Colonic mucosa (tissue), 4 donors: ENCODE data around the gene IDI1. TPM values are rescaled to one million over a fixed set of nuclear protein-coding genes. Genes with fewer than 3 reads are reported as not detected.
"Not testable (repeated sequence)": the region's sequence is repeated elsewhere in the genome, so short reads cannot be mapped to it uniquely, and the experiment has no call there.

Source experiments
- DNase-seq: peaks from one replicate; pipeline ENCODE4 v3.0.0-alpha.2; 2020
- H3K27ac ChIP-seq: fragments of 200-600 bp; one replicate; pipeline ENCODE4 v1.8.0; 2021
- H3K27me3 ChIP-seq: fragments of 200-600 bp; one replicate; pipeline ENCODE4 v1.8.0; 2021
- H3K36me3 ChIP-seq: fragments of 200-600 bp; one replicate; pipeline ENCODE4 v1.8.0; 2021
- H3K4me1 ChIP-seq: fragments of 200-600 bp; one replicate; pipeline ENCODE4 v1.8.0; 2021; ENCODE audit warnings: mild to moderate bottlenecking
- H3K4me3 ChIP-seq: fragments of 200-600 bp; one replicate; pipeline ENCODE4 v1.8.0; 2021
- H3K9ac ChIP-seq, 2 donors: one replicate each; pipeline ENCODE4 v1.7.0; 2013; ENCODE audit warnings: control low read depth in 2 of 2, low read depth in 2 of 2, low read length in 2 of 2
- H3K9me3 ChIP-seq: fragments of 200-600 bp; one replicate; pipeline ENCODE4 v1.8.0; 2021
- CTCF ChIP-seq: fragments of 200-600 bp; IDR thresholded peaks from one replicate; pipeline ENCODE4 v1.8.0; 2022; ENCODE audit warnings: antibody characterized with exemption, mild to moderate bottlenecking
- intact Hi-C: fragments of 100-400 bp; cut with DNase I; formaldehyde crosslinking; loops from one replicate; pipeline ENCODE4 v1.14.1; 2022
- total RNA-seq, 2 donors: library from RNA; stranded (reverse); fragmentation: NEBNext Ultra II Directional in 1 of 2; extraction: Animal tissue kit (Norgen Biotek cat#: 25700) in 1 of 2; gene quantifications; one replicate each; pipeline ENCODE4 v1.2.1, GENCODE V29; 2021
- donor health status: healthy.
- donor health status: DM: no; HTN: no; CAD: no.
- donor health status: DM: no; HTN: no; CAD: no.

The IDI1 gene
- total RNA-seq, 2 donors from 2014 or later = 41.3 to 142 TPM

DNA sequence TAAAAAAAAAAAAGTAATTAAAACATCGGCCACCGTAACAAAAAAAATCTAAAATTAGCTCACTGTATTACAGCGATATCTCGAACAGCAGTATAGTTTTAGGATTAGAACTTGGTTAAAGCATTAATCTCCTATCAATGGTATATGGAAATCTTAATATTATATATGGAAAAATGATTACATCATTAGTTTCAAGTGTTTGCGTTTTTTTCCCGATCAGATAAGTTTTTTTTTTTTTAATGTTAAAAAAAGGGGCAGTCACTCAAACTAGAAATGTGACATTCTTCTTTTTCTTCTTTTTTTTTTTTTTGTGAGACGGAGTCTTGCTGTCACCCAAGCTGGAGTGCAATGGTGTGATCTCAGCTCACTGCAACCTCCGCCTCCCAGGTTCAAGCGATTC lies 7.4 kb downstream of the IDI1 start:
- intact Hi-C loops = no loop called here
- peaks cover 9% of the 10 kb centered on the region for H3K36me3 ChIP-seq
- no peaks in the 10 kb centered on the region for H3K4me1 ChIP-seq
- no peak for TF ChIP-seq CTCF
- H3K9me3 ChIP-seq = no peaks in the 10 kb centered on the region
- no peak for DNase-seq
- H3K9ac ChIP-seq = no peak overlapping the region
- H3K27me3 ChIP-seq = no peaks in the 10 kb centered on the region
- no peak overlapping the region for H3K27ac ChIP-seq
- no peak overlapping the region for H3K4me3 ChIP-seq

DNA sequence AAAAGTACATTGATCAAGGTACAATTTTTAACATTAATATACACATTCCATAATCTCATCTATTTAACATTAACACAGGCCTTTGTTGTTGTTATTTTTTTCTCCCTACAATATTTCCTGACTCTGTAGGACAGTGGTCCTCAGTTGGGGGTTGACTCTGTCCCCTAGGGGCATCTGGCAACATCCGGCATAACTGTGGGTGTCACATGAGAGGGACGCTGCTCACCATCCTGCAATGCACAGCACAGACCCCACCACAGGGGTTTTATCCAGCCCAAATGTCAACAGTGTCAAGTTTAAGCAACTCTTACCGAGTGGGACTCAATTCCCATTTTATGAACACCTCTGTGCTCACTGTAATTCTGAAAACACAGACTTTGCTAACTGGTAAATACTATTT lies 8.8 kb downstream of the IDI1 start:
- H3K4me3 ChIP-seq = no peak overlapping the region
- H3K9ac ChIP-seq = no peak overlapping the region
- intact Hi-C loops = no loop called here
- no peaks in the 10 kb centered on the region for H3K4me1 ChIP-seq
- H3K27me3 ChIP-seq = no peaks in the 10 kb centered on the region
- no peak overlapping the region for H3K27ac ChIP-seq
- TF ChIP-seq CTCF = no peak
- no peaks in the 10 kb centered on the region for H3K9me3 ChIP-seq
- DNase-seq = no peak
- peaks cover 9% of the 10 kb centered on the region for H3K36me3 ChIP-seq

DNA sequence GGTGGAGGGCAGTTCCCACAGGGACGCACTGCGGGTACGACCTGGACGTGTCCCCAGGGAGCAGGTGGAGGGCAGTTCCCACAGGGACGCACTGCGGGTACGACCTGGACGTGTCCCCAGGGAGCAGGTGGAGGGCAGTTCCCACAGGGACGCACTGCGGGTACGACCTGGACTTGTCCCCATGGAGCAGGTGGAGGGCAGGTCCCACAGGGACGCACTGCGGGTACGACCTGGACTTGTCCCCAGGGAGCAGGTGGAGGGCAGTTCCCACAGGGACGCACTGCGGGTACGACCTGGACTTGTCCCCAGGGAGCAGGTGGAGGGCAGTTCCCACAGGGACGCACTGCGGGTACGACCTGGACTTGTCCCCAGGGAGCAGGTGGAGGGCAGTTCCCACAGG lies 10.2 kb downstream of the IDI1 start:
- intact Hi-C loops, H3K27me3 ChIP-seq, H3K9me3 ChIP-seq, H3K9ac ChIP-seq, H3K27ac ChIP-seq, H3K36me3 ChIP-seq, DNase-seq, H3K4me1 ChIP-seq, H3K4me3 ChIP-seq: not testable (repeated sequence)

- Histone ChIP-seq H3K27ac (no peak overlapping the region), H3K4me1 (no peaks in the 10 kb centered on the region), H3K36me3 (peaks cover 9% of the 10 kb centered on the region), H3K9ac (no peak overlapping the region), H3K9me3 (no peaks in the 10 kb centered on the region), H3K4me3 (no peak overlapping the region), H3K27me3 (no peaks in the 10 kb centered on the region)
- TF ChIP-seq CTCF = no peak
- no peak for DNase-seq
- intact Hi-C loops = no loop called here
Measured at GRCh38 chr10:1037098-1037497, 11.8 kb downstream of the IDI1 start.

DNA sequence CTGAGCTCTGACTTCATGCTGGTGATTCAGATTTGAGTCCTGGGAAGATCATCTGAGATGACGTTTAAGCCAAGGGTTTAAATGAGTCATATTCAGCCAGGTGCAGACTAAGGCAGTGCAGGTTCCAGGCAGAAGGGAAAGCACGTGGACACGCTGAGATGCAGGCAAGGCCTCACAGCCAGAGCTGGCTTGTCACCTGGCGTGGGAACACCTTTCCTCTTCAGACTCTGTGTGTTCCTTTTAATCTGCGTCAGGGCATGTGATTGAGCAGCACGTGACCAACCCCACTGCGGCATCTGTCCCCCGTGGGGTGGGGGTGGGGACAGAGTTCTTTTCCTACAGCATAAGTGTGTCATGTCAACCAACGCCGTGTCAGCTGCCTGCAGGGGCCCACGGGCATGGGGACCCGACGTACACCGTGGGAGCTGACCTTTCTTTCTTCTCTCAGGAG lies 12.6 kb downstream of the IDI1 start:
- Histone ChIP-seq H3K9ac (no peak overlapping the region), H3K9me3 (no peaks in the 10 kb centered on the region), H3K36me3 (peaks cover 9% of the 10 kb centered on the region), H3K27ac (no peak overlapping the region), H3K27me3 (no peaks in the 10 kb centered on the region), H3K4me3 (no peak overlapping the region), H3K4me1 (no peaks in the 10 kb centered on the region)
- no peak for TF ChIP-seq CTCF
- intact Hi-C loops = no loop called here
- DNase-seq = no peak

DNA sequence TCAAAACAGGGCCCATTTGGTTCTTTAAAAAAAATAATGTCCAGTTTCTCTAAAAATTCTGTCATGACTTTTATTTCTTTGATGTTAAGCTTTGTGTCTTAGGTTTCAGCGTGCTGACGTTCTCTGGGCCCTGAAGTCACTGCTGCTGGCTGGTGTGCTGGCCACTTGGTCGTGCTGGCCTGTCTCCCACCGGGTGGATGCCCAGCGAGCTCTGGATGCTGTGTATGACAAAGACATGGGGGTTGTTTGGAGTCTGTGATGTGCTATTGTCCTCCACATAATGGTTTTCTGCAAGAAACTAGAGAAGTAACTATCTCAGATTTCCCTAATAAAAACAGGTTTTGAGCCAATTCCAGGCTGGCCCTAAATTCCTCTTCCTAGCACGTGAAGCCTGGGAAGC lies 13.7 kb downstream of the IDI1 start:
- H3K36me3 ChIP-seq = peaks cover 2% of the 10 kb centered on the region
- H3K4me3 ChIP-seq = no peak overlapping the region
- no peaks in the 10 kb centered on the region for H3K4me1 ChIP-seq
- no peak for TF ChIP-seq CTCF
- H3K27ac ChIP-seq = no peak overlapping the region
- H3K27me3 ChIP-seq = no peaks in the 10 kb centered on the region
- no peak overlapping the region for H3K9ac ChIP-seq
- intact Hi-C loops = no loop called here
- no peak for DNase-seq
- no peaks in the 10 kb centered on the region for H3K9me3 ChIP-seq
